ENCODE measurements around the gene ARRDC2. TPM values are rescaled to one million over a fixed set of nuclear protein-coding genes. Genes with fewer than 3 reads are reported as not detected.

ARRDC2 gene
- total RNA-seq, 1 experiment from 2014 or later: 27.7 TPM

- H3K79me2 ChIP-seq (ENCODE audit: low read length): peaks cover 11% of the 10 kb centered on the region
- H4K20me1 ChIP-seq (ENCODE audit: low read length): no peaks in the 10 kb centered on the region
- ChIA-PET POLR2A (ENCODE audit: unreplicated experiment) (no interaction called here), CTCF (no interaction called here)
- DNase-seq: peak; percentile 92
- peak overlapping the region; percentile 39 for H3K9ac ChIP-seq (ENCODE audit: low read length)
- H3K4me2 ChIP-seq (ENCODE audit: low read length): peak overlapping the region; percentile 88
- no peak overlapping the region; the same call in 1 of the 2 replicates for H3K27ac ChIP-seq (ENCODE audit: low read length)
- no peaks in the 10 kb centered on the region for H3F3A ChIP-seq (ENCODE audit: low read length, unreplicated experiment)
- peak overlapping the region; percentile 51 for H2AFZ ChIP-seq (ENCODE audit: low read length)
- ATAC-seq: peak; percentile 81
- BruUV-seq (replicated peaks): TSS peak; percentile 20
- intact Hi-C loops (cut with micrococcal nuclease): loop anchor here (1.0 kb wide), 1 partner anchor 51 kb away; no protein-coding TSS in a partner anchor
- no peaks in the 10 kb centered on the region for H3K9me3 ChIP-seq (ENCODE audit: low read length)
- no peaks in the 10 kb centered on the region for H3K9me2 ChIP-seq (replicated peaks; ENCODE audit: low read length)
- H3K27me3 ChIP-seq (ENCODE audit: low read length): no peaks in the 10 kb centered on the region
- no peak for TF ChIP-seq EZH2phosphoT487 (IDR thresholded peaks at IDR 0.05; ENCODE audit: borderline replicate concordance, low read length)
- TF ChIP-seq, protein P1, sequence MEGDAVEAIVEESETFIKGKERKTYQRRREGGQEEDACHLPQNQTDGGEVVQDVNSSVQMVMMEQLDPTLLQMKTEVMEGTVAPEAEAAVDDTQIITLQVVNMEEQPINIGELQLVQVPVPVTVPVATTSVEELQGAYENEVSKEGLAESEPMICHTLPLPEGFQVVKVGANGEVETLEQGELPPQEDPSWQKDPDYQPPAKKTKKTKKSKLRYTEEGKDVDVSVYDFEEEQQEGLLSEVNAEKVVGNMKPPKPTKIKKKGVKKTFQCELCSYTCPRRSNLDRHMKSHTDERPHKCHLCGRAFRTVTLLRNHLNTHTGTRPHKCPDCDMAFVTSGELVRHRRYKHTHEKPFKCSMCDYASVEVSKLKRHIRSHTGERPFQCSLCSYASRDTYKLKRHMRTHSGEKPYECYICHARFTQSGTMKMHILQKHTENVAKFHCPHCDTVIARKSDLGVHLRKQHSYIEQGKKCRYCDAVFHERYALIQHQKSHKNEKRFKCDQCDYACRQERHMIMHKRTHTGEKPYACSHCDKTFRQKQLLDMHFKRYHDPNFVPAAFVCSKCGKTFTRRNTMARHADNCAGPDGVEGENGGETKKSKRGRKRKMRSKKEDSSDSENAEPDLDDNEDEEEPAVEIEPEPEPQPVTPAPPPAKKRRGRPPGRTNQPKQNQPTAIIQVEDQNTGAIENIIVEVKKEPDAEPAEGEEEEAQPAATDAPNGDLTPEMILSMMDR (conservative IDR thresholded peaks at IDR 0.05; ENCODE audit: low read depth, low read length): peak; percentile 97
- peak overlapping the region; percentile 65 for H3K4me3 ChIP-seq (ENCODE audit: low read length)
- peaks cover 26% of the 10 kb centered on the region for H3K4me1 ChIP-seq (ENCODE audit: insufficient read depth, low read length)
- peaks cover 12% of the 10 kb centered on the region; the same call in 1 of the 2 replicates for H3K36me3 ChIP-seq (ENCODE audit: low read depth, low read length)
Observed at GRCh38 chr19:18007044-18007916, 690 bp upstream of the ARRDC2 start.

DNA sequence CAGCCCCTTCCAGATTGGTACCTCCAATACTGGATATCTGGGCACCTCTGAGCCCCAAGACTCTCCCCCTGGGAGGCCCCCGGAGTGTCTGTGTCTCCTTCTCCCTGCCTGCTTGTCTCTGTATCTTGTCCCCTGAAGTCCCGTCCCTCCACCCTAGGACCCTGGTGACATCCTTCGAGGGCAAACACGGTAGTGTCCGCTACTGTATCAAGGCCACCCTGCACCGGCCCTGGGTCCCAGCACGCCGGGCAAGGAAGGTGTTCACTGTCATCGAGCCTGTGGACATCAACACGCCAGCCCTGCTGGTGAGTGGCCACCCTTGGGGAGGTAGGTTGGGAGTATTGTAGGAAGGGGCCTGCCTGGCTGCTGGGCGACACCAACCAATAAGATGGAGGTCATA is 844 bp downstream of the ARRDC2 start:
- ATAC-seq: no peak
- intact Hi-C loops (cut with micrococcal nuclease): no loop called here
- H3K9ac ChIP-seq (ENCODE audit: low read length): no peak overlapping the region
- H2AFZ ChIP-seq (ENCODE audit: low read length): no peak overlapping the region
- CTCF ChIA-PET: no interaction called here
- TF ChIP-seq, protein P1 (conservative IDR thresholded peaks at IDR 0.05; ENCODE audit: low read depth, low read length): no peak
- TF ChIP-seq EZH2phosphoT487 (IDR thresholded peaks at IDR 0.05; ENCODE audit: borderline replicate concordance, low read length) (no peak), EZH2 (IDR thresholded peaks at IDR 0.05; ENCODE audit: low read length, unreplicated experiment) (no peak)
- POLR2A ChIA-PET (ENCODE audit: unreplicated experiment): no interaction called here
- no peaks in the 10 kb centered on the region for H3K9me2 ChIP-seq (replicated peaks; ENCODE audit: low read length)
- H3K36me3 ChIP-seq (ENCODE audit: low read depth, low read length): peaks cover 21% of the 10 kb centered on the region; the same call in 1 of the 2 replicates
- H3K27me3 ChIP-seq (ENCODE audit: low read length): no peaks in the 10 kb centered on the region
- H4K20me1 ChIP-seq (ENCODE audit: low read length): no peaks in the 10 kb centered on the region
- no peaks in the 10 kb centered on the region for H3F3A ChIP-seq (ENCODE audit: low read length, unreplicated experiment)
- H3K4me3 ChIP-seq (ENCODE audit: low read length): peak overlapping the region; percentile 25; the same call in 1 of the 2 replicates
- peaks cover 25% of the 10 kb centered on the region for H3K4me1 ChIP-seq (ENCODE audit: insufficient read depth, low read length)
- H3K4me2 ChIP-seq (ENCODE audit: low read length): peak overlapping the region; percentile 88
- no peak for DNase-seq
- no TSS peak for BruUV-seq (replicated peaks)
- H3K79me2 ChIP-seq (ENCODE audit: low read length): no peaks in the 10 kb centered on the region
- H3K9me3 ChIP-seq (ENCODE audit: low read length): no peaks in the 10 kb centered on the region
- H3K27ac ChIP-seq (ENCODE audit: low read length): peak overlapping the region; percentile 28

All from PC-3 (cell line).